GM21737 (cell line): ENCODE measurements around the gene FNDC1.

Experiments
- ATAC-seq: cut with Tn5 transposase; IDR thresholded peaks from one replicate; pipeline ENCODE4 v1.9.1; 2021; ENCODE audit warnings: mild to moderate bottlenecking, moderate library complexity; ENCODE audit not compliant: unreplicated experiment

FNDC1 gene

DNA sequence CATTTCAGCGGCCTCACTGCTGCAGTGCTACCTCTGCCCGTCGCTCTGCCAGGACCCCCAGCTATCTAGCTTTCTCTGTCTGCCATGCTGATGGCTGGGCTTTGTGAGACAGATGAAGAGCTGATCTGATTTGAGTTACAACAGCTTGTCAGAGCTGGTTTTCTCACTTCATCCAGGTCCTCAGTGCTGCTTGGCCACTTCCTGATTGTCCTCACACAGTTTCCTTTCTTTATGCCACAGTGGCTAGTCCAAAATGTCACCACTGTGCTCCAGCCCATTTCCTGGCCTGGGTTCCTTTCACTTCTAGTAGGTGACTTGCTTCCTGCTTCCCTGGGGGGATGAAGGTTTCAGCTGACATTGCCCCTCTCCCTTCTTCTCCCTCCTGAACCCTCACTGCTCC, 35.4 kb downstream of the FNDC1 start:
- no peak for ATAC-seq

- ATAC-seq, result no peak
These were observed 42.8 kb downstream of the FNDC1 start for GRCh38 chr6:159212028-159212427.

GRCh38 chr6:159212525-159213280, 43.5 kb downstream of the FNDC1 start:
- no peak for ATAC-seq

GRCh38 chr6:159213405-159213804, 44.2 kb downstream of the FNDC1 start:
- no peak for ATAC-seq

- ATAC-seq, result no peak
These were observed 45.1 kb downstream of the FNDC1 start for GRCh38 chr6:159214281-159214680.

GRCh38 chr6:159217595-159218275, 48.5 kb downstream of the FNDC1 start:
- no peak for ATAC-seq

GRCh38 chr6:159220093-159220492, 50.9 kb downstream of the FNDC1 start:
- no peak for ATAC-seq

- ATAC-seq, result no peak
These were observed 52.4 kb downstream of the FNDC1 start for GRCh38 chr6:159221486-159222170.

GRCh38 chr6:159224452-159224851, 55.3 kb downstream of the FNDC1 start:
- no peak for ATAC-seq

GRCh38 chr6:159229651-159230051, 60.5 kb downstream of the FNDC1 start:
- no peak for ATAC-seq

GRCh38 chr6:159232106-159232645, 63.0 kb downstream of the FNDC1 start:
- no peak for ATAC-seq

DNA sequence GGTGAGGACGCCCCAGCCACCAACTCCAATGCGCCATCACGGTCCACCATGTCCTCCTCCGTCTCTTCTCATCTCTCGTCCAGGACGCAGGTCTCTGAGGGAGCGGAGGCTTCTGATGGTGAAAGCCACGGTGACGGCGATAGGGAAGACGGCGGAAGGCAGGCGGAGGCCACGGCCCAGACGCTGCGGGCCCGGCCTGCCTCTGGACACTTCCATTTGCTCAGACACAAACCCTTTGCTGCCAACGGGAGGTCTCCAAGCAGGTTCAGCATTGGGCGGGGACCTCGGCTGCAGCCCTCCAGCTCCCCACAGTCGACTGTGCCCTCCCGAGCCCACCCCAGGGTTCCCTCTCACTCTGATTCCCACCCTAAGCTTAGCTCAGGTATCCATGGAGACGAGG, 63.6 kb downstream of the FNDC1 start:
- no peak for ATAC-seq

DNA sequence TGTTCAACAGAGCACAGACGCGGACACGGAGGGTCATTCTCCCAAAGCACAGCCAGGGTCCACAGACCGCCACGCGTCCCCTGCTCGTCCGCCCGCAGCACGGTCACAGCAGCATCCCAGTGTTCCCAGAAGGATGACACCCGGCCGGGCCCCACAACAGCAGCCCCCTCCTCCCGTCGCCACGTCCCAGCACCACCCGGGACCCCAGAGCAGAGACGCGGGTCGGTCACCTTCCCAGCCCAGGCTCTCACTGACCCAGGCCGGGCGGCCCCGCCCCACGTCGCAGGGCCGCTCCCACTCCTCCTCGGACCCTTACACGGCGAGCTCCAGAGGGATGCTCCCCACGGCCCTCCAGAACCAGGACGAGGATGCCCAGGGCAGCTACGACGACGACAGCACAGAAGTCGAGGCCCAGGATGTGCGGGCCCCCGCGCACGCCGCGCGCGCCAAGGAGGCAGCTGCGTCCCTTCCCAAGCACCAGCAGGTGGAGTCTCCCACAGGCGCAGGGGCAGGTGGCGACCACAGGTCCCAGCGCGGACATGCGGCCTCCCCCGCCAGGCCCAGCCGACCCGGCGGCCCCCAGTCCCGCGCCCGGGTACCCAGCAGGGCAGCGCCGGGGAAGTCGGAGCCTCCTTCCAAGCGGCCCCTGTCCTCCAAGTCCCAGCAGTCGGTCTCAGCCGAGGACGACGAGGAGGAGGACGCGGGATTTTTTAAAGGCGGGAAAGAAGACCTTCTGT, 64.3 kb downstream of the FNDC1 start:
- ATAC-seq, result no peak

- no peak for ATAC-seq
These were observed 64.9 kb downstream of the FNDC1 start for GRCh38 chr6:159234102-159234553.

GRCh38 chr6:159238920-159239558, 69.8 kb downstream of the FNDC1 start:
- ATAC-seq, result no peak

DNA sequence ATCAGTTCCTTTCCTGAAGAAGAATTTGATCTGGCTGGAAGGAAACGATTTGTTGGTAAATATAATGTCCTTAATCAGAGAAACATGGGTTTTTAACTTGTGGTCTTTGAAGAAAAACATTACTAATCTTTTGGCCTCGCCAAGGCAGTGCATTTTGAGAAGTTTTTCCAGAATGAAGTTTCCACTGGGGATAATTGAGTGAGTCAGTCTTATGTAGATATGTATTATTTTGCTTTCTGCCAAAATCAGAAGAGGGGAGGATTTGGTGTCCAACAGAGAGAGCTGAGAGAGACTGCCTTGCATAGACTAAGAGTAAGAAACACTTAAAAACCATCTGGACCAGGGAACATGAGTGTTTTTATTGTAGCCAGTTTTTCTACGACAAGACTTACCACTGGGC, 79.9 kb downstream of the FNDC1 start:
- ATAC-seq, result no peak

DNA sequence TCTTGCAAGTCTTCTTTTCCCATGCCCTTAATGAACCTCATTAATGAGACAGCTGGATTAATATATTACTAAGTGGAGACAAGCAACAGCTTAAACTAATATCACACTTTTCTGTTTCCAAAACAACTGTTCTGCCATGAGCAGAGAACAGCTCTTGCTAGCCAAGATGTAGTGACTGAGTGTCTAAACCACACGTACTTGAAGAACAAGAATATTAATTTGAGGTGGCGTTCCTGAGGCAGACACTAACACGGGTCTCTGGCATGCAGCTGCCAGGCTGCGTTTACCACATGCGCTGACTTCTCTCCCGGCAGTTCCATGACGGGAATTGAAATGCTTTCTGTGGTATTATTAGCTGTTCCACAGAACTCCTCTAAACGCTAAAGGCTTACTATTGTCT, 80.6 kb downstream of the FNDC1 start:
- no peak for ATAC-seq

DNA sequence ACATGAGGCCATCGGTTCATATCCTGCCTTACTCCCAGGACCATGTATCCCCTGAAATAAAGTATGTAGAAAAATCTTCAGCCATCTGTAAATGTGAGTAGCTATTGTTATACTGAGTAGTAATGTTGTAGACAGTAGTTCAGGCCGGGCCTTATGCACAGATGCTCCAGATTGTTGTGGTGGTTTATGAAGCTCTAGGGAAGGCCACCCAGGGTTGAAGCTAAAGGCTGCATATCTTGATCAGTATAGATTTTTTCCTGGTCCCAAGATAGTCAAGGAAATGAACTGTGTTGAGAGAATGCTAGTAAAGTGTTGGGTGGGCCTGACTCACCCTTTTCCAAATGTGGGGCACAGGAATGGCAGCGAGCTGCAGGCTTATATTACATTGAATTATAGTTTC, 81.4 kb downstream of the FNDC1 start:
- no peak for ATAC-seq

GRCh38 chr6:159252955-159253508, 83.8 kb downstream of the FNDC1 start:
- ATAC-seq, result peak; percentile 67

GRCh38 chr6:159254186-159254585, 85.0 kb downstream of the FNDC1 start:
- no peak for ATAC-seq
